Spinal cord (tissue), 10 donors: ENCODE data around the gene GMDS. TPM values are rescaled to one million over a fixed set of nuclear protein-coding genes. Genes with fewer than 3 reads are reported as not detected.

ENCODE experiments used
- DNase-seq, 6 donors: peaks; one replicate each; pipeline versions ENCODE4 v3.0.0 to v3.0.0-alpha.2; 2013 to 2015; ENCODE audit warnings: low spot score in 6 of 6, low read depth in 4 of 6
- H3K27ac ChIP-seq: one replicate; pipeline ENCODE4 v1.5.1; 2013; ENCODE audit warnings: low read depth, low read length, control low read depth
- H3K27me3 ChIP-seq: one replicate; pipeline ENCODE4 v1.6.1; 2013; ENCODE audit warnings: low read length; ENCODE audit not compliant: control insufficient read depth, insufficient read depth
- H3K36me3 ChIP-seq: one replicate; pipeline ENCODE4 v1.6.1; 2013; ENCODE audit warnings: low read length; ENCODE audit not compliant: control insufficient read depth, insufficient read depth
- H3K4me1 ChIP-seq: one replicate; pipeline ENCODE4 v1.6.1; 2013; ENCODE audit warnings: low read length; ENCODE audit not compliant: control insufficient read depth, insufficient read depth
- H3K4me3 ChIP-seq: one replicate; pipeline ENCODE4 v1.5.1; 2013; ENCODE audit warnings: low read depth, low read length, control low read depth
- H3K9me3 ChIP-seq: one replicate; pipeline ENCODE4 v1.6.1; 2013; ENCODE audit warnings: low read length; ENCODE audit not compliant: control insufficient read depth, insufficient read depth
- WGBS: methylation state at CpG from one replicate; pipeline ENCODE4 v1.1.5; 2013; ENCODE audit warnings: missing lambda C conversion rate; ENCODE audit not compliant: insufficient coverage; 5-methylcytosine and 5-hydroxymethylcytosine counted together
- polyA plus RNA-seq, 2 donors: library from polyadenylated mRNA; unstranded; fragments of 120-200 nt; gene quantifications; one replicate each; pipeline ENCODE4 v1.2.1, GENCODE V29; 2013; ENCODE audit not compliant: insufficient read length in 2 of 2
- total RNA-seq, 2 donors: library from RNA; depleted of rRNA in 1 of 2; stranded (reverse); fragments of 120-200 nt in 1 of 2; fragments of >200 nt in 1 of 2; gene quantifications; one replicate each; pipeline versions ENCODE4 v1.2.3 to v1.2.4, GENCODE V29; 2013 to 2014
- donor health status: healthy.

Gene GMDS
- total and polyA plus RNA-seq, 4 donors = 35.3 to 87.4 (median 49.6) TPM

DNA sequence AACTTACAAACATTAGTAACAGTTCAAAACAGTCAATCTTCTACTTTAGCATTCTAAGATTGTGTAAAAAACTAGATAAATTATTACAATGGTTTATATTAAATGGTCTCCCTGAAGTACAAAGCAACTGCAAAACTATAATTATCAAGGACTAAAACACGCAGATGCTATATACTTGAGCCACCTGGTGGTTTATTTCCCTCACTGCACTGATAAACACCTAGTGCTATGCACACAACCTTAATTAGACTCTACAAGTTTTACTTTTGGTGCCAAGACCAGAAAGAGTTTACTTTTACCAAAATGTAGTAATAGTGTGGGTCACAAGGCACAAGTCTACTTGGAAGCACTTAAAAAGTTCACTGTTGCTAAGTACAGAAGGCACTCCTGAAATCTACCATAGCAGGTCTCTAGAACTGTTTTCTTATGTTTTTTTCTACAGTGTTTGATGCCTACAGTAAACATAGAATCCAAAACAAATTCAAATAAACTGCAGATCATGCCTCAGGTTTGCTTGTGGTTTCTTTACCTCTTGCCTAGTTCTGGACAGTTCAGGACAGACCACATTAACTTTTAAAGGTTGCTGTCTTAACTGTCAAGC is 49.2 kb downstream of the GMDS start:
- DNase-seq = peak in 5 of 6 donors; percentile 13 to 87 (median 43)
- WGBS = 14% methylated on average over 1 of the region's 1 CpG
- H3K27me3 ChIP-seq = peaks cover 3% of the 10 kb centered on the region
- H3K36me3 ChIP-seq = peaks cover 1% of the 10 kb centered on the region
- H3K4me3 ChIP-seq = no peak overlapping the region
- H3K9me3 ChIP-seq = no peaks in the 10 kb centered on the region
- H3K4me1 ChIP-seq = no peaks in the 10 kb centered on the region
- no peak overlapping the region for H3K27ac ChIP-seq

DNA sequence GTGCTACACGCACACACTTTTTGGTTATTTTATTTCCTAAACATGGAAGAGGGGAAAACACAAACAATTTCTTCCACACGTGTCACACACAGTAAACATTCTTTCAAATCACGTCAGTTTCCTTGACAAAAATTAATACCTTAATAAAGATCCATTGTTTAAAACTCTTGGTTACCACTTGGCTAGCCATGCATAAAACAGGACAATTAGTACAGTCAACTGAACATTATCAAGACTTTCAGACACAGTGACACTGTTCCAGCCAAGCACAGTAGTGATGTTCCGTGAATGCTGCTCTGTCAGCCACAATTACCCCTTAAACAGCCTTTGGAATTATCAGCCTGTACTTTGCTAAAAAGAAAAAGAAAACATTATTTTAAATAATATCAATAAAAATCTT is 50.8 kb downstream of the GMDS start:
- WGBS = 50% methylated on average over 1 of the region's 4 CpGs
- DNase-seq = peak in 3 of 6 donors; percentile 17 to 42 (median 17)

DNA sequence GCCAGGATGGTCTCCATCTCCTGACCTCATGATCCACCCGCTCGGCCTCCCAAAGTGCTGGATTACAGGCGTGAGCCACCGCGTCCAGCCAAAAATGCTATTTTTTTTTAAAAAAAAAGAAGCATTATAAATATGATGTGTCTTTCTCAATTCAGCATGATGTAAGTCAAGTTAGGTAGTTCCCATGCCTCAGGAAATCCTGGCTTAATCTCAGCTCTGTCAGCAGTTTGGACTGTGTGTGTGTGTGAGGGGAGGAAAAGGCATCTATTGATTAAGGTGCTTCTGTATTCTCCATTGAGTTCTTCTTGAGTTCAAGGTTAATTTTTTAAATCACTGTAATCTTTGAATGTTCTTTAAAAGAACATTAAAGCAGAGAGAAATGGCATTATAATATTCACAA is 51.5 kb downstream of the GMDS start:
- H3K27me3 ChIP-seq = peaks cover 3% of the 10 kb centered on the region

More for the DNA sequence above, 50.8 kb downstream of the GMDS start:
- H3K9me3 ChIP-seq = no peaks in the 10 kb centered on the region
- peaks cover 3% of the 10 kb centered on the region for H3K27me3 ChIP-seq
- no peak overlapping the region for H3K4me3 ChIP-seq
- H3K4me1 ChIP-seq = no peaks in the 10 kb centered on the region
- peak overlapping the region; percentile 29 for H3K27ac ChIP-seq
- H3K36me3 ChIP-seq = peaks cover 2% of the 10 kb centered on the region

DNA sequence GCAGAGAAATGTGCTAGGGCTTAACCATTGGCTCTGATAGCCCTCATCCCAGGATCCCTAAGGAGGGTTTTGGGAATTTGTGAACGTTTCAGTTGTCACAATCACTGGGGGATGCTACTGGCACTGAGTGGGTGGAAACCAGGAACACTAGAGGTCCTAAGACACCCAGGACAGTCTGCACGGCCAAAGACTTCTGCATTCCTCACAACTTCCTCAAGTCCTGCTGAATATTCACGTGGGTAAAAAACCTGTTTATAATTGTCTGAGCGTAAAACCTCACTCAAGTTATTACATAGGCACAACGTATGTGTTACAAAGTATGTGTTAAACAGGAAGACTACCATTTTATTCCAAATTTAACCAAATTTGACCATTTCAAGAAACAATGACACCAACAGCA is 52.4 kb downstream of the GMDS start:
- Histone ChIP-seq H3K36me3 (peaks cover 2% of the 10 kb centered on the region), H3K4me3 (no peak overlapping the region), H3K4me1 (no peaks in the 10 kb centered on the region), H3K9me3 (no peaks in the 10 kb centered on the region), H3K27ac (no peak overlapping the region), H3K27me3 (peaks cover 3% of the 10 kb centered on the region)
- no CpG with 5 or more reads among the region's 5 CpGs for WGBS
- DNase-seq = no peak

More for the DNA sequence above, 51.5 kb downstream of the GMDS start:
- DNase-seq = no peak
- H3K27ac ChIP-seq = no peak overlapping the region
- H3K36me3 ChIP-seq = peaks cover 2% of the 10 kb centered on the region
- no peaks in the 10 kb centered on the region for H3K4me1 ChIP-seq
- no peaks in the 10 kb centered on the region for H3K9me3 ChIP-seq
- WGBS = no CpG with 5 or more reads among the region's 5 CpGs
- no peak overlapping the region for H3K4me3 ChIP-seq

DNA sequence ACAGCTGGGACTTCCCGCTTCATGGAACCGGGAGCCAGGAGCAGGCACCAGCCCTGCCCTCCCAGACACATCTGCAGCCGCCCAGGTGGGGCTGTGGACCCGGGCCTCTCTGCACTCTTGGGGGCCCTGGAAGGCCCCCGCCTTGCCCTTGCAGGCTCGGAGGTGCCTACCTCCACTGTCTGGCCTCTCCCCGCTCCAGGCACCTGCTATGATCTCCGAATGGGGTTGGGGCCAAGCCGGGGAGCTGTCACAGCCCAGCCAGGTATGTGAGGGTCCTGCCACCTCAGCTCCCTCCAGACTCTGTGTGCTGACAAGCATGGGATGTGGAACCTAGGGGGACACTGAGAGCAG is 54.0 kb downstream of the GMDS start:
- 100% methylated on average over 9 of the region's 9 CpGs for WGBS
- no peaks in the 10 kb centered on the region for H3K9me3 ChIP-seq
- no peak for DNase-seq
- H3K27me3 ChIP-seq = no peaks in the 10 kb centered on the region
- H3K4me3 ChIP-seq = no peak overlapping the region
- H3K36me3 ChIP-seq = peaks cover 2% of the 10 kb centered on the region
- H3K4me1 ChIP-seq = no peaks in the 10 kb centered on the region
- no peak overlapping the region for H3K27ac ChIP-seq

DNA sequence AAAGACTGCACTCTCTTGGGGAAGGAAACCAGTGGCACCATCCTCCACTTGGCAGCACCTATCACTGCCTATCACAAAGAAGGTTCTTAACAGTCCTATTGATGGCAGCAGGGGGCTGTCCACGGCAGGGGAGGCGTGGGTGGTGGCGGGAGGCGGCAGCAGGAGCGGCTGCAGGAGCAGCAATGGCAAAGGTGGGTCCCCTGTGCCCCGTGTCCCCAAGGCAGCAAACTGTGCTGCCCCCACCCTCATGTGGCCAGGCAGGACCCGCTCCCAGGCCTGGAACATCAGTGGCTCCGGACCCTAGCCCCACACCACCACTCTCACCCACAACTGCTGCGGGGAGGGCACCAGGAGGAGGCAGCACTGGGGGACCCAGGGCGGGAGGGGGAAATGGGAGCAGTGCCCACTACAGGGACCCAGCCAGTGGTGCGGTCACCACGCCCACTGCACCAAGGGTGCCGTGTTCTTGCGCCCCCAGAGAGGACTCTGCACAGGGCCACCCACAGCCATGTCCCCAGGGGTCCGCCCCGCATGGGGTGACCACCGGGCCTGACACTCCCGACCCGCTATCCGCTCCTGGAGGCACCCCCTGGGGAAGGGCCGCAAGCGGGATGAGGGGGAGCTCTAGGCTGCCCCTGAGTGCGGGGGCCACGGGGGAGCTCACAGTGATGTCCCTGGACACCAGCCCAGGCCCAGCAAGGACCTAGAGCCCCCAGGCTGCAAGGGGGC is 54.6 kb downstream of the GMDS start:
- DNase-seq = no peak
- H3K27me3 ChIP-seq = no peaks in the 10 kb centered on the region
- no peaks in the 10 kb centered on the region for H3K9me3 ChIP-seq
- no peak overlapping the region for H3K4me3 ChIP-seq
- no peak overlapping the region for H3K27ac ChIP-seq
- 96% methylated on average over 22 of the region's 24 CpGs for WGBS
- H3K4me1 ChIP-seq = no peaks in the 10 kb centered on the region
- peaks cover 2% of the 10 kb centered on the region for H3K36me3 ChIP-seq

DNA sequence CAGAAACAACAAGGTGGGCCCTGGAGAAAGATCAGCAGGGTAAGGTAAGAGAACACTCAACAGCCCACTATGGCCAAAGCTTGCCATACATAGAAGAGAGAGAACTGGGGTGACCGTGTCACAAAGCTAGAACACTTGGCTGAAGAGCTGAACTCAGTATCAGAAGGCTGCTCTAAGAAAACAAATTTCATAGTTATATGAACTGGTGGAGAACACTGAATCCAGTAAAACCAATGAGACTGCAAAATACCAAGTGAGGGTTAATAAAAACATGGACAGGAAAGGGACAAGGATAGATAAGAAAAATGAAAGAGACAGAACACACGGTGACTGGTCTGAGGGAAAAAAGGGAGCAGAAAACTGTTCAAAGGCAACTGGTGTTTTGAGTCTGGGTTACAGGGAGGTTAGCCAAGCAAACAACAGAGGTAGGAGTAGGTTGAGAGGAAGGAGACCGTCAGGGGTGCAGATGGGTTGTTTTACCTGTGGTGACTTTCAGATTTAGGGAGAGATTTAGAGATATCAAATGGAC is 56.5 kb downstream of the GMDS start:
- Histone ChIP-seq H3K4me1 (no peaks in the 10 kb centered on the region), H3K4me3 (no peak overlapping the region), H3K27me3 (no peaks in the 10 kb centered on the region), H3K9me3 (no peaks in the 10 kb centered on the region), H3K36me3 (peaks cover 2% of the 10 kb centered on the region), H3K27ac (no peak overlapping the region)
- 81% methylated on average over 2 of the region's 3 CpGs for WGBS
- no peak for DNase-seq

DNA sequence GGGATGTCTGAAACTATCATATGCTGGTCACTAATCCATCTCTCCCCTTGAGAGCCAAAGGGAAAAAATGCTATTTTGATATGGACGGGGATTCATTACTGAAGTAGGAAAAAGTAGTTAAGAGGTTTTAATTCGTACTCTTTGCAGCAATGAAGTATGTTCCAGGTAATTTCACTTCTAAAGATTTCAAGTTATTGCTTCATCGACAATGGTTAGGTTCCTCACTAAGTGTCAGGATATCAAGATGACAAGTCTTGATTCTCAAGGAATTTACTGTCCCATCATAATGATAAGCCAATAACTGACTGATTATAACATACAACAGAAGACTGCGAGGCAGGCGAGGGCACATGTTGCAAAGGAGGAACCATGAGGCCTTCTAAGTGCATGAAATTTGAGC is 57.0 kb downstream of the GMDS start:
- Histone ChIP-seq H3K4me1 (no peaks in the 10 kb centered on the region), H3K4me3 (no peak overlapping the region), H3K9me3 (no peaks in the 10 kb centered on the region), H3K27me3 (no peaks in the 10 kb centered on the region), H3K36me3 (peaks cover 2% of the 10 kb centered on the region), H3K27ac (no peak overlapping the region)
- no peak for DNase-seq
- WGBS = 100% methylated on average over 3 of the region's 5 CpGs

DNA sequence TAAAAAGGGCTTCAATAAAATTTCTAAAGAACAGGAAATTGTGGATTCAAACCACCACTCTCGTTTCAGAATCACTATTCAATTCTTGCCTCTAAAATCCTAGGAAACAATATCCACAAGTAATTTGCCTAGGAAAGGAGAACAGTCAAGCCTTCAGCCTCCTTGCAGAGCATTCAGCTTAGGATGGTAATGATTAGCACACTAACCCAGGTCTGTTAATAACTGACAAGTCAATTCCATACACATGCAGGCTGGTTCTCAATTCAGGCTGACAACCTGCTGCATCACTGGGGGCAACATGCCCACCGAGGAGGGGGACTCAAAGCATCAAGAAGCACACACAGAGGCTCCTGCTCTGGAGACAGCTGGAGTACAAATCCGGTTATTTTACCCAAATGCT is 57.6 kb downstream of the GMDS start:
- H3K27me3 ChIP-seq = no peaks in the 10 kb centered on the region
- no peaks in the 10 kb centered on the region for H3K9me3 ChIP-seq
- H3K27ac ChIP-seq = no peak overlapping the region
- no peak overlapping the region for H3K4me3 ChIP-seq
- DNase-seq = no peak
- no peaks in the 10 kb centered on the region for H3K4me1 ChIP-seq
- H3K36me3 ChIP-seq = peaks cover 2% of the 10 kb centered on the region
- WGBS = 17% methylated on average over 1 of the region's 3 CpGs

DNA sequence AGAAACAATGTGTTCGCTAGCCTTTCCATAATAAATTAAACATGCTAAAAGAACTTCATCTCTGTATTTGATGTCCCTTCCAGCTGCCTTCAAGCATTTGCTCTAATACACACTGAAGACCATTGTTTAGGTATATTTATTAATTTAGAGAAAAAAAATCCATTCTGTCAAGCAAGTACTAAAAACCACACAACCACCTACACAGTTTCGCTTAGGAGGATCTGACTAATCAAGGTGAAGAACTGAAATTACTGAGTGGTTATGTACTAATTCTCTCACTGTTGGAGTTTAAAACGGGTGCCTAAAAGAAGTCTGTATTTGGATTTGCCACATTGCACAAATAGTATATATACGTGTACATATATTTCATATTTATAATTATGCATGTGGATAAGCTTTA is 58.9 kb downstream of the GMDS start:
- no peak for DNase-seq
- H3K27me3 ChIP-seq = no peaks in the 10 kb centered on the region
- H3K4me1 ChIP-seq = no peaks in the 10 kb centered on the region
- no peak overlapping the region for H3K4me3 ChIP-seq
- WGBS = no CpG with 5 or more reads among the region's 4 CpGs
- no peaks in the 10 kb centered on the region for H3K9me3 ChIP-seq
- no peak overlapping the region for H3K27ac ChIP-seq
- H3K36me3 ChIP-seq = peaks cover 2% of the 10 kb centered on the region
